ENCODE data around the gene MYH14. TPM values are rescaled to one million over a fixed set of nuclear protein-coding genes. Genes with fewer than 3 reads are reported as not detected.

Gene MYH14
- polyA plus RNA-seq, 3 donors: not detected

- no peaks in the 10 kb centered on the region for H3K36me3 Mint-ChIP-seq
- WGBS (ENCODE audit: insufficient coverage): 93% methylated on average over 3 of the region's 4 CpGs
Observed at GRCh38 chr19:50238043-50238442, 34.6 kb downstream of the MYH14 start.

GRCh38 chr19:50239921-50240590, 36.6 kb downstream of the MYH14 start:
- Mint-ChIP-seq H3K4me3 (no peak overlapping the region), H3K27ac (no peak overlapping the region), H3K27me3 (ENCODE audit: low read depth in 3 of 3) (peaks cover 5 to 36% (median 28%) of the 10 kb centered on the region in 3 donors), H3K36me3 (no peaks in the 10 kb centered on the region), H3K9me3 (peaks cover 0 to 4% (median 0%) of the 10 kb centered on the region in 7 donors), H3K4me1 (peaks cover 11% of the 10 kb centered on the region)
- H4K20me1 ChIP-seq (ENCODE audit: insufficient read depth, low read length): no peaks in the 10 kb centered on the region
- no peaks in the 10 kb centered on the region for H3K36me3 ChIP-seq (replicated peaks in 1 of 2; ENCODE audit: control insufficient read depth in 1 of 2, insufficient read depth in 2 of 2, low read length in 2 of 2)
- H3K4me1 ChIP-seq (ENCODE audit: control insufficient read depth in 1 of 2, insufficient read depth in 2 of 2, low read length in 2 of 2): peaks cover 9 to 10% of the 10 kb centered on the region in 2 donors
- no peaks in the 10 kb centered on the region for H3K79me2 ChIP-seq (ENCODE audit: insufficient read depth, low read length)
- no peaks in the 10 kb centered on the region for H3K9me3 ChIP-seq (replicated peaks in 1 of 2; ENCODE audit: control insufficient read depth in 1 of 2, insufficient read depth in 1 of 2, low read length in 2 of 2)
- peaks cover 0 to 4% of the 10 kb centered on the region in 2 donors for H3K27me3 ChIP-seq (ENCODE audit: control insufficient read depth in 2 of 2, insufficient read depth in 2 of 2, low read length in 2 of 2)
- H3K4me3 ChIP-seq (replicated peaks in 1 of 3; ENCODE audit: low read depth in 2 of 3, low read length in 3 of 3): no peak overlapping the region
- no peak overlapping the region for H2AFZ ChIP-seq (ENCODE audit: insufficient read depth, low read depth, low read length, poor library complexity, severe bottlenecking)
- no peak for DNase-seq
- TF ChIP-seq CTCF (IDR thresholded peaks at IDR 0.05): no peak
- intact Hi-C loops (cut with micrococcal nuclease): no loop called here
- no peak overlapping the region for H3K4me2 ChIP-seq (replicated peaks; ENCODE audit: extremely low read depth, low read length, poor library complexity, severe bottlenecking)
- H3K9ac ChIP-seq (ENCODE audit: insufficient read depth, low read length, poor library complexity, severe bottlenecking): no peak overlapping the region
- 67% methylated on average over 1 of the region's 11 CpGs for WGBS (ENCODE audit: insufficient coverage)
- H3K27ac ChIP-seq (ENCODE audit: low read depth in 1 of 2, low read length in 2 of 2): no peak overlapping the region

More at GRCh38 chr19:50238043-50238442, 34.6 kb downstream of the MYH14 start:
- no peak for TF ChIP-seq CTCF (IDR thresholded peaks at IDR 0.05)
- H2AFZ ChIP-seq (ENCODE audit: insufficient read depth, low read depth, low read length, poor library complexity, severe bottlenecking): no peak overlapping the region
- H3K4me1 ChIP-seq (ENCODE audit: control insufficient read depth in 1 of 2, insufficient read depth in 2 of 2, low read length in 2 of 2): peaks cover 22 to 23% of the 10 kb centered on the region in 2 donors
- Mint-ChIP-seq H3K4me3 (no peak overlapping the region), H3K9me3 (peaks cover 0 to 4% (median 0%) of the 10 kb centered on the region in 7 donors), H3K27me3 (ENCODE audit: low read depth in 3 of 3) (peaks cover 5 to 27% (median 19%) of the 10 kb centered on the region in 3 donors), H3K27ac (no peak overlapping the region), H3K4me1 (peaks cover 25% of the 10 kb centered on the region)
- no peak overlapping the region for H3K4me2 ChIP-seq (replicated peaks; ENCODE audit: extremely low read depth, low read length, poor library complexity, severe bottlenecking)
- intact Hi-C loops (cut with micrococcal nuclease): no loop called here
- H3K27me3 ChIP-seq (ENCODE audit: control insufficient read depth in 2 of 2, insufficient read depth in 2 of 2, low read length in 2 of 2): peaks cover 0 to 4% of the 10 kb centered on the region in 2 donors
- H4K20me1 ChIP-seq (ENCODE audit: insufficient read depth, low read length): no peaks in the 10 kb centered on the region
- no peak overlapping the region for H3K4me3 ChIP-seq (replicated peaks in 1 of 3; ENCODE audit: low read depth in 2 of 3, low read length in 3 of 3)
- H3K9me3 ChIP-seq (replicated peaks in 1 of 2; ENCODE audit: control insufficient read depth in 1 of 2, insufficient read depth in 1 of 2, low read length in 2 of 2): no peaks in the 10 kb centered on the region
- no peak for DNase-seq
- no peak overlapping the region for H3K9ac ChIP-seq (ENCODE audit: insufficient read depth, low read length, poor library complexity, severe bottlenecking)
- no peaks in the 10 kb centered on the region for H3K79me2 ChIP-seq (ENCODE audit: insufficient read depth, low read length)
- H3K36me3 ChIP-seq (replicated peaks in 1 of 2; ENCODE audit: control insufficient read depth in 1 of 2, insufficient read depth in 2 of 2, low read length in 2 of 2): no peaks in the 10 kb centered on the region
- H3K27ac ChIP-seq (ENCODE audit: low read depth in 1 of 2, low read length in 2 of 2): no peak overlapping the region

Measured in CD14-positive monocyte (primary cell).